Fibroblast of lung (primary cell): ENCODE data around the gene SIGLEC8. TPM values are rescaled to one million over a fixed set of nuclear protein-coding genes. Genes with fewer than 3 reads are reported as not detected.
"Not testable (repeated sequence)": the region's sequence is repeated elsewhere in the genome, so short reads cannot be mapped to it uniquely, and the experiment has no call there.

Experiments used
- DNase-seq, 2 donors: peaks; one replicate each; pipeline versions ENCODE4 v3.0.0 to v3.0.0-alpha.2; 2010; ENCODE audit warnings: low read depth in 2 of 2
- H2AFZ ChIP-seq: 2 replicates; pipeline ENCODE4 v1.5.1; 2012; ENCODE audit warnings: low read length, control low read depth, inconsistent platforms
- H3K27ac ChIP-seq: 2 replicates; pipeline ENCODE4 v1.5.1; 2011; ENCODE audit warnings: low read length, control low read depth; ENCODE audit not compliant: insufficient read depth
- H3K27me3 ChIP-seq: 2 replicates; pipeline ENCODE4 v1.5.1; 2011; ENCODE audit warnings: mild to moderate bottlenecking, low read length; ENCODE audit not compliant: control insufficient read depth, insufficient read depth
- H3K36me3 ChIP-seq: 2 replicates; pipeline ENCODE4 v1.5.1; 2011; ENCODE audit warnings: low read length; ENCODE audit not compliant: control insufficient read depth, insufficient read depth
- H3K4me1 ChIP-seq: 2 replicates; pipeline ENCODE4 v1.5.1; 2011; ENCODE audit warnings: low read length; ENCODE audit not compliant: control insufficient read depth, insufficient read depth; ENCODE audit errors: extremely low read depth
- H3K4me2 ChIP-seq: 2 replicates; pipeline ENCODE4 v1.5.1; 2011; ENCODE audit warnings: low read length, control low read depth; ENCODE audit not compliant: insufficient read depth; ENCODE audit errors: extremely low read depth
- H3K4me3 ChIP-seq, 4 experiments: fragments of 200-600 bp in 1 of 4; sonication (generic) in 1 of 4; replicated peaks in 1 of 4; 2 replicates each; pipeline ENCODE4 v1.5.1; 2011 to 2016; ENCODE audit warnings: low read length in 4 of 4, low read depth in 3 of 4, mild to moderate bottlenecking in 3 of 4, control low read depth in 2 of 4, inconsistent platforms in 1 of 4, mixed read lengths in 1 of 4; ENCODE audit not compliant: insufficient read depth in 1 of 4; ENCODE audit errors: control extremely low read depth in 1 of 4
- H3K79me2 ChIP-seq: 2 replicates; pipeline ENCODE4 v1.5.1; 2012; ENCODE audit warnings: mild to moderate bottlenecking, low read length, inconsistent platforms; ENCODE audit not compliant: control insufficient read depth, insufficient read depth
- H3K9ac ChIP-seq: 2 replicates; pipeline ENCODE4 v1.5.1; 2011; ENCODE audit warnings: mild to moderate bottlenecking, low read length, control low read depth; ENCODE audit not compliant: insufficient read depth
- H3K9me3 ChIP-seq: 2 replicates; pipeline ENCODE4 v1.5.1; 2012; ENCODE audit warnings: low read depth, low read length; ENCODE audit not compliant: control insufficient read depth, insufficient read depth
- H4K20me1 ChIP-seq: 2 replicates; pipeline ENCODE4 v1.5.1; 2011; ENCODE audit warnings: low read length; ENCODE audit not compliant: control insufficient read depth, insufficient read depth; ENCODE audit errors: extremely low read depth
- CTCF ChIP-seq, 2 donors: IDR thresholded peaks in 1 of 2; conservative IDR thresholded peaks in 1 of 2; 1 replicate in 1 of 2; 2 replicates in 1 of 2; pipeline ENCODE4 v1.5.1; 2011 to 2012; ENCODE audit warnings: low read length in 2 of 2, control low read depth in 1 of 2, inconsistent platforms in 1 of 2, low read depth in 1 of 2, mild to moderate bottlenecking in 1 of 2
- EZH2 ChIP-seq: IDR thresholded peaks from 2 replicates; pipeline ENCODE4 v1.5.1; 2012; ENCODE audit warnings: low read length, control low read depth, mild to moderate bottlenecking; ENCODE audit errors: missing control alignments
- polyA plus RNA-seq, 2 donors: library from polyadenylated mRNA; depleted of rRNA in 1 of 2; stranded (reverse) in 1 of 2; unstranded in 1 of 2; fragments of >200 nt; gene quantifications; 2 replicates each; pipeline ENCODE4 v1.2.1, GENCODE V29; 2011 to 2012; ENCODE audit warnings: missing spikeins in 1 of 2
- total RNA-seq: library from RNA; depleted of rRNA; stranded (reverse); fragments of >200 nt; gene quantifications from 2 replicates; pipeline ENCODE4 v1.2.1, GENCODE V29; 2014

Gene SIGLEC8
- total and polyA plus RNA-seq, 2 donors (not counting 1 experiment from before 2014, with no cell fraction given), result not detected

- Histone ChIP-seq H2AFZ (no peak within 1 kb of the TSS), H3K27me3 (no peaks in the 10 kb centered on the region)
- DNase-seq, result no peak
These were observed 43.5 kb upstream of the SIGLEC8 start, which contains the start of gene SIGLEC12 for GRCh38 chr19:51501594-51502263. Gene SIGLEC12, minus strand, starts transcription at chr19:51501800. Its CDS starts 67 bp downstream, at chr19:51501733.

GRCh38 chr19:51500931-51501330 lies 42.7 kb upstream of the SIGLEC8 start:
- not testable (repeated sequence) for H3K4me3 ChIP-seq, H3K9ac ChIP-seq, H4K20me1 ChIP-seq, H3K36me3 ChIP-seq, H3K4me2 ChIP-seq, H3K4me1 ChIP-seq, H3K27ac ChIP-seq, DNase-seq, H3K9me3 ChIP-seq, H3K79me2 ChIP-seq, H3K27me3 ChIP-seq, H2AFZ ChIP-seq

More at GRCh38 chr19:51501594-51502263, 43.5 kb upstream of the SIGLEC8 start, which contains the start of gene SIGLEC12:
- Histone ChIP-seq H3K9ac (no peak within 1 kb of the TSS), H4K20me1 (no peaks in the 10 kb centered on the region), H3K79me2 (no peaks in the 10 kb centered on the region), H3K4me2 (no peak within 1 kb of the TSS), H3K4me3 (no peak within 1 kb of the TSS), H3K27ac (no peak within 1 kb of the TSS), H3K36me3 (no peaks in the 10 kb centered on the region), H3K4me1 (no peaks in the 10 kb centered on the region), H3K9me3 (no peaks in the 10 kb centered on the region)
- TF ChIP-seq CTCF (conservative IDR thresholded peaks at IDR 0.05 in 1 of 2, IDR thresholded peaks at IDR 0.05 in 1 of 2; ENCODE audit: low read depth in 1 of 2, low read length in 2 of 2) (no peak), EZH2 (no peak)

GRCh38 chr19:51497666-51498065 lies 39.4 kb upstream of the SIGLEC8 start:
- H3K9me3 ChIP-seq, result no peaks in the 10 kb centered on the region
- no peaks in the 10 kb centered on the region for H3K27me3 ChIP-seq
- TF ChIP-seq EZH2 (no peak), CTCF (conservative IDR thresholded peaks at IDR 0.05 in 1 of 2, IDR thresholded peaks at IDR 0.05 in 1 of 2; ENCODE audit: low read depth in 1 of 2, low read length in 2 of 2) (no peak)
- no peak overlapping the region for H3K4me3 ChIP-seq
- H3K36me3 ChIP-seq, result no peaks in the 10 kb centered on the region
- no peak overlapping the region for H2AFZ ChIP-seq
- H3K4me1 ChIP-seq, result no peaks in the 10 kb centered on the region
- no peak for DNase-seq
- no peak overlapping the region for H3K4me2 ChIP-seq
- H3K27ac ChIP-seq, result no peak overlapping the region
- no peak overlapping the region for H3K9ac ChIP-seq
- H4K20me1 ChIP-seq, result no peaks in the 10 kb centered on the region
- no peaks in the 10 kb centered on the region for H3K79me2 ChIP-seq
